Panc1 (cell line): Measurements from ENCODE around the gene BRD4. TPM values are rescaled to one million over a fixed set of nuclear protein-coding genes. Genes with fewer than 3 reads are reported as not detected.

Experiments used
- ATAC-seq: fragments of 200-7000 bp; cut with Tn5 transposase; 2 replicates; pipeline ENCODE4 v1.9.1; 2020; ENCODE audit warnings: mild to moderate bottlenecking, moderate library complexity
- BruUV-seq: library from RNA; stranded (reverse); fragments of 400-500 nt; replicated peaks from 2 replicates; lab custom pipeline; 2021; lab: Mats Ljungman, UMichigan
- CTCF ChIA-PET: fragments of 300-600 bp; sonication (Branson Sonifier 250); formaldehyde crosslinking; loops from one replicate; lab custom pipeline; 2022; ENCODE audit warnings: antibody characterized with exemption; lab: Charles Lee
- POLR2A ChIA-PET: fragments of 300-600 bp; sonication (Branson Sonifier 250); formaldehyde crosslinking; loops from one replicate; lab custom pipeline; 2022; ENCODE audit warnings: antibody characterized with exemption; lab: Charles Lee
- DNase-seq: peaks from one replicate; pipeline ENCODE4 v3.0.0-alpha.2; 2010; ENCODE audit warnings: low read depth, low spot score
- H3K27ac ChIP-seq: 2 replicates; pipeline ENCODE4 v1.5.1; 2011; ENCODE audit warnings: mild to moderate bottlenecking, low read length, inconsistent platforms
- H3K27me3 ChIP-seq: fragments of 200-500 bp; sonication (Bioruptor generic); 2 replicates; pipeline ENCODE4 v1.6.0; 2014; ENCODE audit warnings: low read length, inconsistent platforms; ENCODE audit not compliant: control insufficient read depth, insufficient read depth
- H3K36me3 ChIP-seq: fragments of 200-500 bp; sonication (Bioruptor generic); 2 replicates; pipeline ENCODE4 v1.5.1; 2014; ENCODE audit warnings: inconsistent platforms, mild to moderate bottlenecking, low read length, moderate library complexity; ENCODE audit not compliant: control insufficient read depth, insufficient read depth
- H3K4me1 ChIP-seq: 2 replicates; pipeline ENCODE4 v1.5.1; 2011; ENCODE audit warnings: inconsistent platforms, mild to moderate bottlenecking, low read length, moderate library complexity; ENCODE audit not compliant: control insufficient read depth, insufficient read depth
- H3K4me3 ChIP-seq, 2 experiments: 2 replicates each; pipeline ENCODE4 v1.5.1; 2011 to 2012; ENCODE audit warnings: low read depth in 2 of 2, low read length in 2 of 2, mild to moderate bottlenecking in 2 of 2, inconsistent platforms in 1 of 2, moderate library complexity in 1 of 2
- H3K9me3 ChIP-seq: fragments of 200-500 bp; sonication (Bioruptor generic); 2 replicates; pipeline ENCODE4 v1.5.1; 2014; ENCODE audit warnings: low read depth, mild to moderate bottlenecking, inconsistent platforms, low read length, moderate library complexity; ENCODE audit not compliant: control insufficient read depth, insufficient read depth
- POLR2AphosphoS5 ChIP-seq: IDR thresholded peaks from 2 replicates; pipeline ENCODE4 v1.6.1; 2012; ENCODE audit warnings: mild to moderate bottlenecking, low read depth, low read length, moderate library complexity
- SIN3A ChIP-seq: IDR thresholded peaks from 2 replicates; pipeline ENCODE4 v1.6.1; 2012; ENCODE audit warnings: low read depth, mild to moderate bottlenecking, low read length, moderate library complexity, borderline replicate concordance; ENCODE audit not compliant: insufficient read depth
- TCF7L2 ChIP-seq: IDR thresholded peaks from 2 replicates; pipeline ENCODE4 v1.6.1; 2011; ENCODE audit warnings: mild to moderate bottlenecking, low read depth, low read length, inconsistent platforms
- in situ Hi-C: cut with HindIII; loops from 2 replicates; pipeline ENCODE4 v1.10.0; 2016; ENCODE audit warnings: low sequenced_read_pairs, low pct_unique_long_range_greater_than_20kb
- intact Hi-C: fragments of 100-400 bp; cut with micrococcal nuclease; formaldehyde crosslinking; loops from one replicate; pipeline ENCODE4 v1.10.0; 2022; ENCODE audit not compliant: unreplicated experiment
- total RNA-seq: library from RNA; stranded (reverse); gene quantifications from one replicate; pipeline ENCODE4 v1.2.1, GENCODE V29; 2021; ENCODE audit not compliant: unreplicated experiment
- TF ChIP-seq, protein P1 (sequence below): fragments of 450-650 bp; IDR thresholded peaks from 2 replicates; pipeline ENCODE4 v1.5.1; 2017; ENCODE audit warnings: mild to moderate bottlenecking
- TF ChIP-seq, protein P2 (sequence below), 2 experiments: IDR thresholded peaks; 2 replicates each; pipeline ENCODE4 v1.6.1; 2011 to 2012; ENCODE audit warnings: low read depth in 2 of 2, control low read depth in 1 of 2, low read length in 1 of 2, mild to moderate bottlenecking in 1 of 2, moderate library complexity in 1 of 2; ENCODE audit not compliant: insufficient read depth in 1 of 2

Gene BRD4
- total RNA-seq, 1 experiment from 2014 or later, result 102 TPM

DNA sequence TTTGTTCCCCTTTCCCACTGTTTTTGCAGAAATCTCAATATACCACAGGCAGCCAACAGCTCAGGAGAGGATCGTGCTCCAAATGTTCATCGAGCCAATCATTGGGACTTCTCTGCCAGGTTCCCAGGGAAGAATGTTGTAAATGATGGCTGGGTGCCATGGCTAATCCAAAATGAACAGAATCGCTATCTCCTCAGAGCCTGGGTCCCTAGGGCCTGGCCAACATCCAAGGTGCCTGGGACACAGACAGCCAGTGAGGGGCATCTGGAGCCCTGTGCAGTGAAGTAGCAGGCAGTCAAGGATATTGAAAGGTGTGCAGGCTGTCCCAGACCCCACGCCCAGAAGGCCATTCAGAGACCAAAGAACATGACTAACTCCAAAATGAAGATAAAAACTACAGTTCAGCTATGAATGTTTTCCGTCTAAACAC, 37.8 kb downstream of the BRD4 start:
- in situ Hi-C loops (no loop called here), intact Hi-C loops (no loop called here)

DNA sequence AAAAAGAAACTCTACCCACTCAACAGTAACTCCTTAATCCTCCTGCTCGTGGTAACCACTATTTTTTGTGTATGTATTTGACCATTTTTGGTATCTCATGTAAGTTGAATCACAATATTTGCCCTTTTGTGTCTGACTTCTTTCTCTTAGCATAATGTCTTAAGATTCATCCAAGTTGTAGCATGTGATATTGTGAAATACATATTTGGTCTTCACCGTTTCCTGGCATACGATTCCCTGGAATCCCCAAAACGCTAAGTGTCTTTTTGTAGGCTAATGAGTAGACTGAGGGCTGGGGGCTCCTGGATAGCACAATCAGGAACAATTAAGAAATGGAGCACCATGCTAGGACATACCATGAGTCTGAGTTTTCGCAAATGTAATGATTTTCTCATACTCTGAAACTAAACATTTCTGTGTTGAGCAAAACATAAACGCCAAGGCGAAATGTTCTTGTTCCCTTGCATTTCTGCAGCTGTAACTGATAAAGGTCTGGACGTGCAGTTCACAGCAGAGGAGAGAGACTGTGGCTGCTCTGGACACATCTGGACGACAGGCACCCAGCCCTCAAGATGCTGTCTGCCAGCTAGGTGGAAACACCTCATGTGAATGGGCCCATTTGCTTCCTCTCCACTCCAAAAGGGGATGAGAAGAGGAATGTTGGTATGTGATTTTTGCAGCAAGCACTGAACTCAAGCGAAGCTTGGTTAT, 38.4 kb downstream of the BRD4 start:
- no peaks in the 10 kb centered on the region for H3K9me3 ChIP-seq
- no peak for DNase-seq
- peaks cover 52% of the 10 kb centered on the region for H3K4me1 ChIP-seq
- ATAC-seq, result no peak
- ChIA-PET CTCF (no interaction called here), POLR2A (no interaction called here)
- no peaks in the 10 kb centered on the region for H3K36me3 ChIP-seq
- TF ChIP-seq TCF7L2 (no peak), POLR2AphosphoS5 (no peak), SIN3A (no peak)
- TF ChIP-seq, protein P1, sequence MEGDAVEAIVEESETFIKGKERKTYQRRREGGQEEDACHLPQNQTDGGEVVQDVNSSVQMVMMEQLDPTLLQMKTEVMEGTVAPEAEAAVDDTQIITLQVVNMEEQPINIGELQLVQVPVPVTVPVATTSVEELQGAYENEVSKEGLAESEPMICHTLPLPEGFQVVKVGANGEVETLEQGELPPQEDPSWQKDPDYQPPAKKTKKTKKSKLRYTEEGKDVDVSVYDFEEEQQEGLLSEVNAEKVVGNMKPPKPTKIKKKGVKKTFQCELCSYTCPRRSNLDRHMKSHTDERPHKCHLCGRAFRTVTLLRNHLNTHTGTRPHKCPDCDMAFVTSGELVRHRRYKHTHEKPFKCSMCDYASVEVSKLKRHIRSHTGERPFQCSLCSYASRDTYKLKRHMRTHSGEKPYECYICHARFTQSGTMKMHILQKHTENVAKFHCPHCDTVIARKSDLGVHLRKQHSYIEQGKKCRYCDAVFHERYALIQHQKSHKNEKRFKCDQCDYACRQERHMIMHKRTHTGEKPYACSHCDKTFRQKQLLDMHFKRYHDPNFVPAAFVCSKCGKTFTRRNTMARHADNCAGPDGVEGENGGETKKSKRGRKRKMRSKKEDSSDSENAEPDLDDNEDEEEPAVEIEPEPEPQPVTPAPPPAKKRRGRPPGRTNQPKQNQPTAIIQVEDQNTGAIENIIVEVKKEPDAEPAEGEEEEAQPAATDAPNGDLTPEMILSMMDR, result no peak
- TF ChIP-seq, protein P2, sequence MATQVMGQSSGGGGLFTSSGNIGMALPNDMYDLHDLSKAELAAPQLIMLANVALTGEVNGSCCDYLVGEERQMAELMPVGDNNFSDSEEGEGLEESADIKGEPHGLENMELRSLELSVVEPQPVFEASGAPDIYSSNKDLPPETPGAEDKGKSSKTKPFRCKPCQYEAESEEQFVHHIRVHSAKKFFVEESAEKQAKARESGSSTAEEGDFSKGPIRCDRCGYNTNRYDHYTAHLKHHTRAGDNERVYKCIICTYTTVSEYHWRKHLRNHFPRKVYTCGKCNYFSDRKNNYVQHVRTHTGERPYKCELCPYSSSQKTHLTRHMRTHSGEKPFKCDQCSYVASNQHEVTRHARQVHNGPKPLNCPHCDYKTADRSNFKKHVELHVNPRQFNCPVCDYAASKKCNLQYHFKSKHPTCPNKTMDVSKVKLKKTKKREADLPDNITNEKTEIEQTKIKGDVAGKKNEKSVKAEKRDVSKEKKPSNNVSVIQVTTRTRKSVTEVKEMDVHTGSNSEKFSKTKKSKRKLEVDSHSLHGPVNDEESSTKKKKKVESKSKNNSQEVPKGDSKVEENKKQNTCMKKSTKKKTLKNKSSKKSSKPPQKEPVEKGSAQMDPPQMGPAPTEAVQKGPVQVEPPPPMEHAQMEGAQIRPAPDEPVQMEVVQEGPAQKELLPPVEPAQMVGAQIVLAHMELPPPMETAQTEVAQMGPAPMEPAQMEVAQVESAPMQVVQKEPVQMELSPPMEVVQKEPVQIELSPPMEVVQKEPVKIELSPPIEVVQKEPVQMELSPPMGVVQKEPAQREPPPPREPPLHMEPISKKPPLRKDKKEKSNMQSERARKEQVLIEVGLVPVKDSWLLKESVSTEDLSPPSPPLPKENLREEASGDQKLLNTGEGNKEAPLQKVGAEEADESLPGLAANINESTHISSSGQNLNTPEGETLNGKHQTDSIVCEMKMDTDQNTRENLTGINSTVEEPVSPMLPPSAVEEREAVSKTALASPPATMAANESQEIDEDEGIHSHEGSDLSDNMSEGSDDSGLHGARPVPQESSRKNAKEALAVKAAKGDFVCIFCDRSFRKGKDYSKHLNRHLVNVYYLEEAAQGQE (IDR thresholded peaks at IDR 0.05; ENCODE audit: insufficient read depth in 1 of 2, low read depth in 2 of 2, low read length in 1 of 2), result no peak
- intact Hi-C loops (no loop called here), in situ Hi-C loops (no loop called here)
- no peak overlapping the region for H3K27ac ChIP-seq
- H3K27me3 ChIP-seq, result no peaks in the 10 kb centered on the region
- no peak overlapping the region for H3K4me3 ChIP-seq
- BruUV-seq, result no TSS peak

More for the DNA sequence above, 37.8 kb downstream of the BRD4 start:
- CTCF ChIA-PET, result no interaction called here
- Histone ChIP-seq H3K27me3 (no peaks in the 10 kb centered on the region), H3K4me1 (peaks cover 51% of the 10 kb centered on the region), H3K4me3 (no peak overlapping the region), H3K36me3 (no peaks in the 10 kb centered on the region), H3K27ac (no peak overlapping the region), H3K9me3 (no peaks in the 10 kb centered on the region)
- DNase-seq, result no peak
- POLR2A ChIA-PET, result no interaction called here
- BruUV-seq, result no TSS peak
- no peak for TF ChIP-seq POLR2AphosphoS5
- no peak for TF ChIP-seq SIN3A
- TF ChIP-seq, protein P1, result no peak
- TF ChIP-seq TCF7L2, result no peak
- TF ChIP-seq, protein P2 (IDR thresholded peaks at IDR 0.05; ENCODE audit: insufficient read depth in 1 of 2, low read depth in 2 of 2, low read length in 1 of 2), result no peak
- ATAC-seq, result no peak
